T-helper 2 cell treated with Interferon-gamma antibody and Interleukin-4, amounts not matched to agents 100 ng/mL and 5 ng/mL, for 36 hours (primary cell): ENCODE measurements around the gene IL23A. TPM values are rescaled to one million over a fixed set of nuclear protein-coding genes. Genes with fewer than 3 reads are reported as not detected.

ENCODE experiments used
- intact Hi-C: fragments of 100-400 bp; cut with micrococcal nuclease; formaldehyde crosslinking; loops from one replicate; pipeline ENCODE4 v1.15.1; 2023
- total RNA-seq: library from RNA; stranded (reverse); gene quantifications from 2 replicates; pipeline ENCODE4 v1.2.3, GENCODE V29; 2022

Gene IL23A
- total RNA-seq, 1 donor from 2014 or later, result 8.6 TPM

- intact Hi-C loops, result loop anchor here (1.0 to 2.0 kb wide), 8 partner anchors 22 to 431 kb away; partner anchors contain the start of genes CS, IL23A, PTGES3 and SPRYD4
Measured at GRCh38 chr12:56359851-56360767, 21.4 kb downstream of the IL23A start, which contains the start of gene STAT2. Gene STAT2, minus strand, starts transcription at chr12:56360107. Its CDS starts 3,536 bp downstream, at chr12:56356571.

GRCh38 chr12:56361487-56362129, 22.9 kb downstream of the IL23A start:
- intact Hi-C loops, result loop anchor here (2.0 kb wide), 1 partner anchor 433 kb away; no protein-coding TSS in a partner anchor

- intact Hi-C loops, result no loop called here
Measured at GRCh38 chr12:56362130-56363059, 23.7 kb downstream of the IL23A start, which contains the start of gene APOF. Gene APOF, minus strand, starts transcription at chr12:56362857. Its CDS starts 112 bp downstream, at chr12:56362745.

GRCh38 chr12:56366948-56367347, 28.3 kb downstream of the IL23A start:
- intact Hi-C loops, result no loop called here

- intact Hi-C loops, result no loop called here
Measured at GRCh38 chr12:56373515-56373914, 34.8 kb downstream of the IL23A start.

- intact Hi-C loops, result no loop called here
Measured at GRCh38 chr12:56374726-56375597, 36.3 kb downstream of the IL23A start.

GRCh38 chr12:56375598-56376434, 37.1 kb downstream of the IL23A start:
- intact Hi-C loops, result no loop called here

GRCh38 chr12:56377310-56377988, 38.8 kb downstream of the IL23A start:
- intact Hi-C loops, result no loop called here

- intact Hi-C loops, result no loop called here
Measured at GRCh38 chr12:56377989-56378316, 39.3 kb downstream of the IL23A start.

- intact Hi-C loops, result no loop called here
Measured at GRCh38 chr12:56382611-56383010, 43.9 kb downstream of the IL23A start.

- intact Hi-C loops, result no loop called here
Measured at GRCh38 chr12:56385873-56386272, 47.2 kb downstream of the IL23A start.

- intact Hi-C loops, result no loop called here
Measured at GRCh38 chr12:56387152-56387736, 48.6 kb downstream of the IL23A start.

GRCh38 chr12:56389412-56389811, 50.7 kb downstream of the IL23A start:
- intact Hi-C loops, result no loop called here

Other genes starting within 250 kb of the IL23A start
- 273 and 291 TPM in 2 replicates for gene PA2G4, start 234.3 kb upstream of the IL23A start, total RNA-seq
- 3,715 and 3,764 TPM in 2 replicates for gene RPL41, start 222.3 kb upstream of the IL23A start, total RNA-seq
- gene ZC3H10, start 220.6 kb upstream of the IL23A start, total RNA-seq, result 9.3 and 9.5 TPM in 2 replicates
- gene ESYT1, start 210.6 kb upstream of the IL23A start, total RNA-seq, result 362 TPM in 2 replicates
- 69.9 and 70.7 TPM in 2 replicates for gene MYL6B, start 186.3 kb upstream of the IL23A start, total RNA-seq
- 1,606 and 1,617 TPM in 2 replicates for gene MYL6, start 180.5 kb upstream of the IL23A start, total RNA-seq
- 136 and 141 TPM in 2 replicates for gene SMARCC2, start 149.4 kb upstream of the IL23A start, total RNA-seq
- 31.7 and 32.7 TPM in 2 replicates for gene RNF41, start 117.0 kb upstream of the IL23A start, total RNA-seq
- 67.9 and 68.5 TPM in 2 replicates for gene NABP2, start 114.5 kb upstream of the IL23A start, total RNA-seq
- gene SLC39A5, start 108.8 kb upstream of the IL23A start, total RNA-seq, result 0.86 and 1.0 TPM in 2 replicates
- 55.3 and 56.1 TPM in 2 replicates for gene ANKRD52, start 80.5 kb upstream of the IL23A start, total RNA-seq
- gene COQ10A, start 71.9 kb upstream of the IL23A start, total RNA-seq, result 18.6 and 19.3 TPM in 2 replicates
- gene CS, start 38.6 kb upstream of the IL23A start, total RNA-seq, result 242 TPM in 2 replicates
- gene CNPY2, start 22.9 kb upstream of the IL23A start, total RNA-seq, result 129 and 139 TPM in 2 replicates
- gene PAN2, start 4.9 kb upstream of the IL23A start, total RNA-seq, result 47.4 and 51.6 TPM in 2 replicates
- gene STAT2, start 21.2 kb downstream of the IL23A start, total RNA-seq, result 159 and 164 TPM in 2 replicates
- gene APOF, start 24.0 kb downstream of the IL23A start, total RNA-seq, result not detected in 2 replicates
- gene TIMELESS, start 110.5 kb downstream of the IL23A start, total RNA-seq, result 56.1 and 56.9 TPM in 2 replicates
- gene MIP, start 115.8 kb downstream of the IL23A start, total RNA-seq, result not detected in 2 replicates
- gene SPRYD4, start 129.7 kb downstream of the IL23A start, total RNA-seq, result 4.4 TPM in 2 replicates
- 0.55 and 0.89 TPM in 2 replicates for gene GLS2, start 149.3 kb downstream of the IL23A start, total RNA-seq
- 6.4 and 8.7 TPM in 2 replicates for gene RBMS2, start 182.9 kb downstream of the IL23A start, total RNA-seq